SW480 (cell line): ENCODE results near the gene ENOX1.

ENCODE experiments used
- DNase-seq: peaks from one replicate; pipeline ENCODE4 v3.0.0-alpha.2; 2016; ENCODE audit warnings: low spot score

Gene ENOX1

GRCh38 chr13:43608400-43609137, 178.2 kb downstream of the ENOX1 start:
- DNase-seq = no peak

- no peak for DNase-seq
Measured at GRCh38 chr13:43597599-43597945, 189.2 kb downstream of the ENOX1 start.

DNA sequence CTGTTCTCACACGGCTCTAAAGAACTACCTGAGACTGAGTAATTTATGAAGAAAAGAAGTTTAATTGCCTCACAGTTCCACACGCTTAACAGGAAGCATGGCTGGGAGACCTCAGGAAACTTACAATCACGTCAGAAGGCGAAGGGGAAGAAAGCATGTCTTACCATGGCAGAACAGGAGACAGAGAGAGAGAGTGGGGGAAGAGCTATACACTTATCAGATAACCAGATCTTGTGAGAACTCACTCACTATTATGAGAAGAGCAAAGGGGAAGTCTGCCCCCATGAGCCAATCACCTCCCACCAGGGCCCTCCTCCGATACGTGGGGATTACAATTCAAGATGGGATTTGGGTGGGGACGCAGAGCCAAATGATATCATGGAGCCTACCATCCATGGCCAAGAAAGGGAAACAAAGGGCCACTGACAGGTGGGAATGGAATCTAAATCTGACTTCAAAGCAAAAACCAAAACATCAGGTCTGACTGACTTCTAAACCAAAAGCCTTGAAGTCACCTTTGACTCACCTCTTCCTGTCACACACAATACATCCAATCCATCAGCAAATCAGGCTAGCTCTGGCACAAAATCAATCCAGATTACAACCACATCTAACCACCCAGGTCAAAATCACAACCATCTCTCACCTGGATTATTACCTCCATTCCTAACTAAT, 189.7 kb downstream of the ENOX1 start:
- no peak for DNase-seq

- no peak for DNase-seq
Measured at GRCh38 chr13:43596006-43596405, 190.8 kb downstream of the ENOX1 start.

DNA sequence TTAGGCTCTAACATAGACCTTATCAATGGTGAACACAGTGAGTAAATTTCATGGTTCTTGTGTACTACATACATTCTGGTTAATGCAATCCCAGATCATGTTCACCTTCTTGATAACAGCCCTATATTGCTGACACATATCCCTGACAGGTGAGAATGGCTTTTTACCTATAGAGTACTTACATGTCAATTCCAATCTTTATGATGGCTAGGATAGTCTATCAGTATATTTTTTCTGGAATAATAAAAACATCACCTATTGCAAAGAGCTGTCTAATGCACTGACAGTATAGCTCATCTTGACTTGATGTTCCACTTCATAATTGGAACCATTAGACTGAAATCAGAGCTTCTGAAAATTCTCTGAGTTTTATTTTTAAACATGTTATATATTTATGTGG, 199.4 kb downstream of the ENOX1 start:
- no peak for DNase-seq

DNA sequence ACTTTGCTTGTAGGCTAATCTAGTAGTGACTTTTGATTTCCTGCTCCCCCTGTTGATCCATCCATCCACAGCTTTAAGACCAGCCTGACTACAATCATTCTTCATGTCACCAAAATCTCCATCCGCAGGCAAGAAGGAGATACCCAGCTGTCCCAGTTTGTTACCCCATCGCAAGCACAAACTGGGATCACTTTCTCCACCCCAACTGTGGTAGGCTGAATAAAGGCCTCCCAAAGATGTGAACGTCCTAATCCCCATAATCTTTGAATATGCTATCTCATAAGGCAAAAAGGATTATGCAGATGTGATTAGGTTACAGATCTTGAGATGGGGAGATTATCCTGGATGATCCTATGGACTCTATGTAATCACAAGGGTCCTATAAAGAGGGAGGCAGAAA, 202.0 kb downstream of the ENOX1 start:
- DNase-seq = no peak

GRCh38 chr13:43583321-43583720, 203.5 kb downstream of the ENOX1 start:
- DNase-seq = no peak

- no peak for DNase-seq
Measured at GRCh38 chr13:43580280-43580679, 206.5 kb downstream of the ENOX1 start.

DNA sequence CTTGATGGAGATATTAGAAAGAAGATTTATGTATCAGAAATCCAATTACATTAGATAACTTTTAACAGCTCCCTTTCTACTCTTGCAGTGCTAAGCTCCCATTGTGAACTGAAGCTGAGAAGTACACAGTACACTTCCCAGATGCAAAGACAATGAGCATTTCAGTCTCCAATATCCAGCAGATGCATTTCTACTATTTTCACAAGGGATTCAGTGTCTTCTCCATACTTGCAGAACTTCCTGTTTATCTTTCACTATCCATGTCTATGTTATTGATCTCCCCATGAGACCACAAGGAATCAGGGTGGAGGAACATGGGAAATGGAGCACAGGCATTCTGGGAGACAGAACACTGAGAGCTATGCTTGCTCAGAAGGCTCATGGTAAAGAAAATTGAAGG, 207.5 kb downstream of the ENOX1 start:
- no peak for DNase-seq

DNA sequence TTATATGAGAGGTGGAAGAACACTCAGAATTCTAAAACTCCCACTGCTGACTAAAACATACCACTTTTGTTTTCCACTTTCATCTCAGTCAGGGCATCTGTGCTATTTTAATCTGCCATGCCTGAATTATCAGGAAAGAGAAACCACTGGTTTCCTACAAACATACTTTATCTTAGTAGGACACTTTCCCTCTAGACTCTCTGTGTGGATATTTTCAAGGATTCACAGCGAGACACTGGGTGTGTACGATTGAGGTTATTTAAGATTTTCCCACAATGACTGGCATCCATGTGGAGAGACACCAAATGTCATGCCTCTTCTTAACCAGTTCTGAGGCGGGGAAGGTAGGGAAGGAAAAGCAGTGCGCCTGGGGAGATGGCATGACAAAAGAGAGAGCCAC, 212.2 kb downstream of the ENOX1 start:
- no peak for DNase-seq

DNA sequence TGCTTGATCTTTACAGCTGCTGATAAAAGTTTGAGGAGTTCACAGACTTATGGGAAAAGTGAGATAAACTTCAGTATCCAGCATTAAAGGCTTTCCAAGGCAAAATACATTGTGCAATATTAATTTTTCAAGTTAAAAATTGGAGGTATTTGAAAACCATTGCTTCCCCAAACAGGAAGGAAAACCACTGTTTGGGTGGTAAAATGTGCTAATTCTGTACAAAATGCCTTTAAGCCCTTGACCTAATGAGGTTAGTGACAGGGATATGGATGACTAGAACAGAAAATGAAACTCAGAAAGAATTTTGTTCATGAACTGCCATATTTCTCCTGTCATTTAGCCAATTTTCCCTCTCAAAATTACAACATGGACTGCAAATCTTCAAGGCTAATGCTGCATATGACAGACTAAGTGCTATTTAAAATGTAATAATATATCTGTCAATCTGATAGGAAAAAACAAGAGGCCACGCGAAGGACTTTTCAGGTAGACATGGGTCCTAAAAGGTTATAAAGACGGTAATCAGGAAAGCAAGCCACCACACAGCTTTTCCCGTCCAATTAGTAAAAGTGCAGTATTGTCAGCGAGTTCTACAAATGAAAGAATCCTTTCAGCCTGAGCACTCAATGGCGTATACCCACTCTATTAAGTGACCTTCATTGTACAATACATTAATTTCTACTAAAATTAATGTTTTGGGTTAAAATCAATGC, 212.8 kb downstream of the ENOX1 start:
- DNase-seq = no peak

GRCh38 chr13:43573361-43573740, 213.4 kb downstream of the ENOX1 start:
- peak; percentile 38 for DNase-seq

GRCh38 chr13:43572656-43573360, 214.0 kb downstream of the ENOX1 start:
- DNase-seq = peak; percentile 13

- DNase-seq = no peak
Measured at GRCh38 chr13:43569658-43570057, 217.1 kb downstream of the ENOX1 start.

DNA sequence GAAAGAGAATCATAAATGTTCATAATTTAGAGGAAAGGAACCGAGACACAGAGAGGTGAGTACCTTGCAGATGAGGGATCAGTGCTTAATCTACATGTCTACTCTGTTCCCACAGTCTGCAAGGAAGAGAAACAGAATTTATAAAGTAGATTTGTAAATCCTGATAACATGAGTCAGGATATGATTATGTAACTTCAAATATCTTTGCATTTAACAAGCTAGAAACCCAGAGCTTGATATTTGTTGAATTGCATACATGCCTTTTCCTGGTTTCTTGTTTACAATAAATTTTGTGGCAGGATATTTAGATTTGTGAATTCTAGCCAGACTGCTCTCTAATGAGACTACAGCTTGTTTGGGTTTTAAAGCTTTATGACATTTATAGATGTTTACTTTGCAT, 219.2 kb downstream of the ENOX1 start:
- no peak for DNase-seq

- no peak for DNase-seq
Measured at GRCh38 chr13:43564952-43565351, 221.8 kb downstream of the ENOX1 start.

DNA sequence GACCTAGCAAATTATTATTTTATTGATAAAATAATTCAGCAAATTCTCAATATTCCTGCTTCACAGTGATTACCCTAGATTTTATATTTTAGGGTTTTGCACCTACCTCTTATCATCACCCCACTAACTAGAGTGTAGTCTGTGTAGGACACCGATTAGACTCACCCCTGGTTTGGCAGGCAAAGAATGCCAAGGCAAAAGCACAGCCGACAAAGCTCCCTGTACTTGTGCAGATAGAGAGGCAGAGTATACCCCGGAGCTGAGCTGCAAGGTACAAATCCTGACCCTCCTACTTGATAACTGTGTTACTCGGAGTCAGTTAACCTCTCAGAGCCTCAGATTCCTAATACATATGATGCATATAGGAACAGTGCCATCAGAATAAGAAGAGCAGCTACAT, 225.7 kb downstream of the ENOX1 start:
- no peak for DNase-seq

GRCh38 chr13:43558939-43559338, 227.8 kb downstream of the ENOX1 start:
- DNase-seq = no peak

DNA sequence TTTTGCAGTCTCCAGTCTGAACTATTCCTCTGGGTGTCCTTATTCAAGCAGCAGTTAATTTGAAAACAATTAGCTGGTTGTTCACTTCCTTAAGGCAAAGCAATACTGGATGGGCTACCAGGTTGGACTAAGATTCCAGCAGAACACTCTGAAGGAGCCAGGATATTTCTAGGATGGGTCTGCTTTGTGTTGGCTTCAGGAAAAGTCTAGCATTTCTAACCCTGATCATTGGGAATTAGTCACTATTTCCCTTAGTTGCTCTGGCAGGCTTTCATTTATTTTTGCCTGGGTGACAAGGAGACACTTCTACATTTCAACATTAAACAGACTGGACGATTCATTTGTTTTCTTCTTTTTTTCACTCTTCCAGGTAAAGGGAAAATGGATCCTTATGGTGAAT, 228.4 kb downstream of the ENOX1 start:
- no peak for DNase-seq

DNA sequence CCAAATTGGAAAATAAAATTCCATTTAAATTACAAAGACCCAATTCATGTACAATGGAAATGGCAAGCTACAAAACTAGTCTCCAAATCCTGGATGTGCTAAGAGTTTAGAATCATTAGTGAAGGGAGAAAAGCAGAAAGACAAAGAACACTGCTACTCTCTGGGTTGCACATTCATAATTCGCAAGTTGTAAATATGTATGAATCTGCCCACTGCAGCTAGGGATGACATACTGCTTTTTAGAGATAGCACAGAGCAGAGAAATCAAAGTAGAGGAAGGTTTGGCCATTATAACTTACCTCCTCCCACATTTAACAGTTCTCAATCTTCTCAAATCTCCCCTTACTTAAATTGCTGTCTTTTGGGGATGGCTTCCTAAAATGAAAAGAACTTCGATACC, 231.1 kb downstream of the ENOX1 start:
- DNase-seq = no peak

GRCh38 chr13:43551897-43552456, 234.8 kb downstream of the ENOX1 start:
- DNase-seq = peak; percentile 12

- no peak for DNase-seq
Measured at GRCh38 chr13:43546816-43547215, 240.0 kb downstream of the ENOX1 start.
